Measurements from ENCODE around the gene MECR.
A peak's percentile ranks its signal among the peaks of the same experiment; 100 is the strongest.

MECR gene

DNA sequence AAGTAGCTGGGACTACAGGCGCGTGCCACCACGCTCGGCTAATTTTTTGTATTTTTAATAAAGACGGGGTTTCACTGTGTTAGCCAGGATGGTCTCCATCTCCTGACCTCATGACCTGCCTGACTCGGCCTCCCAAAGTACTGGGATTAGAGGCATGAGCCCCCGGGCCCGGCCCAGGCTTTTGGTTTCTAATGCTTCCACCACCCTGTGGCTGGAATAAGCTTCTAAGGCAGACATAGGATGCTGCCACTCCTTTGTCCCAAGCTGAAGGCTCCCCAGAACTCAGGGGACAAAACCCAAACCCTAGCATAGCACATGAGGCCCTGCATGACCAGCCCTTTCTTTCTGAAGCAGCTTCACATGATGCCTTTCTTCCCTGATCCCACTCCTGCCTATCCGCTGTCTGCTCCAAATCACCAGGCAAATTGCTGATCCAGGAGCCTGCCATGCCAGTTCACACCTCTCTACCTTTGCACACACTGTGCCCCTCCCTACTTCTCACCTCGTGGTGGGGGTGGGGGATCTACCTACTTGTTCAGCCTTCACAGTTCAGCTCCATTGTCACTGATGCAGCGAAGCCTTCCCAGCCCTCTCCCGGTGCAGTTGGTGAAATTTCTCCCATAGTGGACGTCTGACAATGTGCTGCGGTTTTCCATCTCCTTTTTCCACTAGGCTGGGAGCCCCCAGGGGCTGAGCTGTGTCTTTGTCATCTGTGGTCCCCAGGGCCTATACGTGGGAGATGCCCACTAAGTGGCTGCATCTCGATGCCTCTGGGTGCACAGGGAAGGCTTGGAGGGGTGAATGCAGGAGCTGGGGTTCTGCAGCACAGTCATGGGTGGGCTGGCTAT lies 12.5 kb upstream of the MECR start:
- H3K4me3 ChIP-seq (ENCODE audit: low read length) = no peak overlapping the region
- DNase-seq (ENCODE audit: low read depth) = no peak
- TF ChIP-seq, protein P1, sequence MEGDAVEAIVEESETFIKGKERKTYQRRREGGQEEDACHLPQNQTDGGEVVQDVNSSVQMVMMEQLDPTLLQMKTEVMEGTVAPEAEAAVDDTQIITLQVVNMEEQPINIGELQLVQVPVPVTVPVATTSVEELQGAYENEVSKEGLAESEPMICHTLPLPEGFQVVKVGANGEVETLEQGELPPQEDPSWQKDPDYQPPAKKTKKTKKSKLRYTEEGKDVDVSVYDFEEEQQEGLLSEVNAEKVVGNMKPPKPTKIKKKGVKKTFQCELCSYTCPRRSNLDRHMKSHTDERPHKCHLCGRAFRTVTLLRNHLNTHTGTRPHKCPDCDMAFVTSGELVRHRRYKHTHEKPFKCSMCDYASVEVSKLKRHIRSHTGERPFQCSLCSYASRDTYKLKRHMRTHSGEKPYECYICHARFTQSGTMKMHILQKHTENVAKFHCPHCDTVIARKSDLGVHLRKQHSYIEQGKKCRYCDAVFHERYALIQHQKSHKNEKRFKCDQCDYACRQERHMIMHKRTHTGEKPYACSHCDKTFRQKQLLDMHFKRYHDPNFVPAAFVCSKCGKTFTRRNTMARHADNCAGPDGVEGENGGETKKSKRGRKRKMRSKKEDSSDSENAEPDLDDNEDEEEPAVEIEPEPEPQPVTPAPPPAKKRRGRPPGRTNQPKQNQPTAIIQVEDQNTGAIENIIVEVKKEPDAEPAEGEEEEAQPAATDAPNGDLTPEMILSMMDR (IDR thresholded peaks at IDR 0.05; ENCODE audit: insufficient read depth, low read depth, low read length, missing control alignments) = no peak

DNA sequence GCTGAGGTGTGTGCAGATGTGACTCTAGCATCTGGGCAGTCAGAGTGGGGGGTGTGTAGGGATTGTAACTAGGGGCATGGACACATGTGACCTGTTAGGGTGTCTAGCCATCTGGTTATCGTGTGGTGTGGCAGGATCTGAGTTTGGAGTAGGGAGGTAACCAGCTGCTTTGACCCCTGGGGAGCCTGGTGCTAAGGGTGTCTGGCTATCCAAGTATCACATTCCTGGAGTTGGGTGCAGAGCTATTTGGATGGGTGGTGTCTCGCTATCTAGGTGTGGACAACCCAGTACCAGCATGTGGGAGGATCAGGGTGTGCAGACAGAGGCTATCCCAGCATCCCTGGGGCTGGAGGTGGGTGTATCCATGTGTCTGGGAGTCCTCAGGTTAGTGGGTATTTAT lies 10.3 kb upstream of the MECR start:
- H3K4me3 ChIP-seq (ENCODE audit: low read length) = no peak overlapping the region
- TF ChIP-seq, protein P1 (IDR thresholded peaks at IDR 0.05; ENCODE audit: insufficient read depth, low read depth, low read length, missing control alignments) = no peak
- no peak for DNase-seq (ENCODE audit: low read depth)

DNA sequence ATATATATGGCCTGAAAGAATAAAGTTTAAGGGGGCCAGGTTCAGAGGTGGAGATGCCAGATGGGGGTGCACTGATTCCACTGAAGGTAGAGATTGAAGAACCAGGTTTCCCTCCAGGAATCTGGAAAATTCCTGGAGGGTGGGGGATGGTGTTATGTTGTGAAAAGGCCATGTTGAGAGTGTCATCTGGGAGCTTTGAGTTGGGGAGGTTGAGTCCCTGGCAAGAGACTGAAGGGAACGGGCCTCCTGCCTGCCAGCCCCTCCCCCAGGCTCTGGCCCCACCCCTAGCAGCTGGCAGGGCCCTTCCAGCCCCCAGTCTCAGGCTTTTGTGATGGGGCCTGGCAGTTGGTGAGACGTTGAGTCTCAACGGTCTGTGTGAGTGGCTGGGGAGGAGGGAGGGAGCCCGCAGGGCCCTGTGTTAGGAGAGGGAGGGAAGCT lies 9.7 kb upstream of the MECR start:
- DNase-seq (ENCODE audit: low read depth) = no peak
- H3K4me3 ChIP-seq (ENCODE audit: low read length) = no peak overlapping the region
- TF ChIP-seq, protein P1 (IDR thresholded peaks at IDR 0.05; ENCODE audit: insufficient read depth, low read depth, low read length, missing control alignments) = no peak

DNA sequence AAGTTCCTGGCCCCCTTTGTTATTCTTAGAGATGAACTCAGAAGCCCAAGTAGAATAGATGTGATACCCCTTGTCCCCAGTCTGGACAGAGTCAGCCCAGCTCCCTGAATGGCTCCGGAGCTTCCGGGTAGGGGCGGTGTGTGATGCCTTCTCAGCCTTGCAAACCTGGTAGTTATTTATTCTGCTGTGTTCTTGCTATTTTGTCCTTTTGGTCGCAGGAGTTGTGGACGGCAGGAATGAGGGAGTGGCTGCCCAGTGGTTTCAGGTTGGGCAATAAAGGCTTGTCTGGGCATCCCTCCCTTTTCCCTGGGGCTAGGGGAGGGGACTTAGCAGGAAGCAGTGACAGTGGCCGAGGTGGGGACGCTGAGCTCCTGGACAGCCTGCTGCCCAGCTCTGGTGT lies 8.4 kb upstream of the MECR start:
- TF ChIP-seq, protein P1 (IDR thresholded peaks at IDR 0.05; ENCODE audit: insufficient read depth, low read depth, low read length, missing control alignments) = no peak
- peak overlapping the region; percentile 67 for H3K4me3 ChIP-seq (ENCODE audit: low read length)
- peak; percentile 89 for DNase-seq (ENCODE audit: low read depth)

DNA sequence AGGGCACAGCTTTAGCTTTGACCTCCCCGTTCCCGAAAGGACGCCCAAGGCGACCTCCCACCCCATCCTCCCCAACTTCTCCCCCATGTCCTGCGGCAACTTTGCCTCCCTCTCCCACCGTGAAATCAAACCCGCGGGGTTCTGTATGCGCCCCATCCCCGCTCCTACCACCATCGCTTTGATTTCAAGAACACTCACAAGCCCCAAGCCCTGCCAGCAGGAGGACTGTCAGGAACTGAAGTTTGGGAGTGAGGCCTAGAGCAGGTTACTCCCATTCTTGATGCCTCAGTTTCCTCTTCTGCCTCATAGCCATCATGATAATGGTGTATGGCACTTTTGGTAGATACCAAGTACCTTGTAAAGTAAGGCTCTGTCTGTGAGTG lies 7.9 kb upstream of the MECR start:
- peak overlapping the region; percentile 67 for H3K4me3 ChIP-seq (ENCODE audit: low read length)
- TF ChIP-seq, protein P1 (IDR thresholded peaks at IDR 0.05; ENCODE audit: insufficient read depth, low read depth, low read length, missing control alignments) = peak; percentile 29
- DNase-seq (ENCODE audit: low read depth) = peak; percentile 34

DNA sequence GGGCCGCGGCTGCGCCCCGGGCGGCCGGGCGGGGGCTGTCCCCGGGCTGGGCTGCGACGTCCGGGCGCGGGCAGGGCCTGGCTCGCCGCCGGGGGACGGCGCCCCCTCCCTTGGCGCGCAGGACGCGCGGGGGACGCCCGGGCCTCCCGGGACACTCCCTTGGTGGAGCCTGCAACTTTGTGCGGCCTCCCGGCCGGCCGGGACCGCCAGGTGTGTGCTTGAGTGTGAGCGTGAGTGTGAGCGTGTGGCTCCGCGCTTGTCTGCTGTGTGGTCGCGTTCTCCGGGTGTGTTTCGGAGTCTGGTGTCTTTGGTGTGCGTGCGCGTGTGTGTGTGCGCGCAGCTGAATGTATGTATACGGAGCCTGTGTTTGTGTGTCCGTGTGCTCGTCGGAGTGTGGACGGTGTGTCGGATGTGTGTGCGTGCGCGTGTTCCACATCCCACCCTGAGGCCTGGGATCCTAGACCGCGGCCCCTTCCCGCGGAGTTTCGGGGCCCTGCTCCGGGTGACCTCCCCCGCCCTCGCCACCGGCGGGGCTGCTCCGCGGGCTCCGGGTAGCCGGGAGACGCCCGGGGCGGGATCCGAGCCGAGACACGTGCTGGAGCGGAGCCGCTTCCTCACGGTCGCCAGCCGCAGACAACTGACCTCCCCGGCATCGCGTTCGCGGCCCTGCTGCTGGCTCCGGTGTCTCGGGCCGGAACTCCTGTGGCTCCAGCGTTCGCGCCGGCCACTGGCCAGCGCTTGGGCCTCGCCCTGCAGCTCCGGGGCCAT lies 7.3 kb upstream of the MECR start:
- peak; percentile 47 for DNase-seq (ENCODE audit: low read depth)
- TF ChIP-seq, protein P1 (IDR thresholded peaks at IDR 0.05; ENCODE audit: insufficient read depth, low read depth, low read length, missing control alignments) = no peak
- H3K4me3 ChIP-seq (ENCODE audit: low read length) = peak overlapping the region; percentile 67
